Neural cell (in vitro differentiated cells): ENCODE measurements around the gene IRX4. TPM values are rescaled to one million over a fixed set of nuclear protein-coding genes. Genes with fewer than 3 reads are reported as not detected.

Experiments
- H2AFZ ChIP-seq: fragments of 200-600, 300-800 bp; sonication (generic), shearing (Covaris generic); 2 replicates; pipeline ENCODE4 v1.6.0; 2014; ENCODE audit warnings: low read depth, mild to moderate bottlenecking, antibody characterized with exemption, low read length, moderate library complexity
- H3F3A ChIP-seq: fragments of 200-600 bp; shearing (Covaris generic); 2 replicates; pipeline ENCODE4 v1.6.1; 2016; ENCODE audit warnings: mild to moderate bottlenecking, moderate library complexity, mixed read lengths, antibody characterized with exemption, low read length; ENCODE audit not compliant: insufficient read depth, poor library complexity, severe bottlenecking
- H3K27ac ChIP-seq: fragments of 200-600, 300-800 bp; sonication (generic), shearing (Covaris generic); 2 replicates; pipeline ENCODE4 v1.5.1; 2014; ENCODE audit warnings: mild to moderate bottlenecking, low read length, moderate library complexity
- H3K27me3 ChIP-seq: fragments of 300-800, 200-600 bp; sonication (generic), shearing (Covaris generic); 2 replicates; pipeline ENCODE4 v1.6.0; 2014; ENCODE audit warnings: mild to moderate bottlenecking, low read depth, low read length, moderate library complexity; ENCODE audit not compliant: insufficient read depth
- H3K36me3 ChIP-seq: fragments of 300-800, 200-600 bp; sonication (generic), shearing (Covaris generic); 2 replicates; pipeline ENCODE4 v1.5.1; 2014; ENCODE audit warnings: mild to moderate bottlenecking, antibody characterized with exemption, low read length, moderate library complexity; ENCODE audit not compliant: insufficient read depth
- H3K4me2 ChIP-seq: fragments of 300-800, 200-600 bp; sonication (generic), shearing (Covaris generic); 2 replicates; pipeline ENCODE4 v1.6.0; 2014; ENCODE audit warnings: mild to moderate bottlenecking, low read length
- H3K4me3 ChIP-seq: fragments of 300-800, 200-600 bp; sonication (generic), shearing (Covaris generic); 2 replicates; pipeline ENCODE4 v1.5.1; 2014; ENCODE audit warnings: mild to moderate bottlenecking, low read length, moderate library complexity
- H3K79me2 ChIP-seq: fragments of 200-600 bp; shearing (Covaris generic); replicated peaks from 2 replicates; pipeline ENCODE4 v1.6.0; 2014; ENCODE audit warnings: mild to moderate bottlenecking, low read length, moderate library complexity; ENCODE audit not compliant: insufficient read depth
- H3K9ac ChIP-seq: fragments of 300-800, 200-600 bp; sonication (generic), shearing (Covaris generic); 2 replicates; pipeline ENCODE4 v1.6.1; 2016; ENCODE audit warnings: mild to moderate bottlenecking, low read length, mixed read lengths
- H3K9me2 ChIP-seq: fragments of 200-600 bp; shearing (Covaris generic); 2 replicates; pipeline ENCODE4 v1.6.1; 2016; ENCODE audit warnings: mild to moderate bottlenecking, low read length, mixed read lengths; ENCODE audit not compliant: insufficient read depth
- H3K9me3 ChIP-seq: fragments of 200-600, 300-800 bp; sonication (generic), shearing (Covaris generic); 2 replicates; pipeline ENCODE4 v1.6.1; 2016; ENCODE audit warnings: mild to moderate bottlenecking, mixed run types, low read length, moderate library complexity, mixed read lengths
- H4K20me1 ChIP-seq: fragments of 200-600 bp; shearing (Covaris generic); 2 replicates; pipeline ENCODE4 v1.6.1; 2016; ENCODE audit warnings: mild to moderate bottlenecking, mixed run types; ENCODE audit not compliant: insufficient read depth
- EP300 ChIP-seq: fragments of 450-650 bp; conservative IDR thresholded peaks from 2 replicates; pipeline ENCODE4 v1.6.1; 2014; ENCODE audit warnings: antibody characterized with exemption, mild to moderate bottlenecking, moderate library complexity; ENCODE audit not compliant: poor library complexity, severe bottlenecking
- EZH2 ChIP-seq: fragments of 200-600, 300-800 bp; shearing (Covaris generic), sonication (generic); IDR thresholded peaks from 2 replicates; pipeline ENCODE4 v1.6.1; 2014; ENCODE audit warnings: antibody characterized with exemption, low read length, borderline replicate concordance, mild to moderate bottlenecking; ENCODE audit not compliant: insufficient read depth, poor library complexity, severe bottlenecking
- MXI1 ChIP-seq: fragments of 450-650 bp; conservative IDR thresholded peaks from 2 replicates; pipeline ENCODE4 v1.6.1; 2014; ENCODE audit warnings: antibody characterized with exemption, mild to moderate bottlenecking; ENCODE audit not compliant: poor library complexity, severe bottlenecking
- POLR2AphosphoS5 ChIP-seq: IDR thresholded peaks from 2 replicates; pipeline ENCODE4 v1.6.1; 2012
- RAD21 ChIP-seq: fragments of 450-650 bp; conservative IDR thresholded peaks from 2 replicates; pipeline ENCODE4 v1.6.1; 2014; ENCODE audit warnings: antibody characterized with exemption, mild to moderate bottlenecking, moderate library complexity
- SMC3 ChIP-seq: fragments of 450-650 bp; conservative IDR thresholded peaks from 2 replicates; pipeline ENCODE4 v1.6.1; 2014; ENCODE audit warnings: antibody characterized with exemption, mild to moderate bottlenecking, moderate library complexity; ENCODE audit not compliant: poor library complexity
- TAF1 ChIP-seq: IDR thresholded peaks from 2 replicates; pipeline ENCODE4 v1.6.1; 2012; ENCODE audit warnings: low read depth
- polyA minus RNA-seq: library from RNA; depleted of rRNA, polyadenylated mRNA; stranded (reverse); fragments of >200 nt; gene quantifications from 2 replicates; pipeline ENCODE4 v1.2.3, GENCODE V29; 2014
- polyA plus RNA-seq: library from polyadenylated mRNA; depleted of rRNA; stranded (reverse); fragments of >200 nt; gene quantifications from 2 replicates; pipeline ENCODE4 v1.2.3, GENCODE V29; 2014
- TF ChIP-seq, protein P1 (sequence below): fragments of 450-650 bp; IDR thresholded peaks from 2 replicates; pipeline ENCODE4 v1.5.1; 2014; ENCODE audit warnings: antibody characterized with exemption, mild to moderate bottlenecking, moderate library complexity; ENCODE audit not compliant: poor library complexity, severe bottlenecking
- TF ChIP-seq, protein P2 (sequence below): IDR thresholded peaks from 2 replicates; pipeline ENCODE4 v1.6.1; 2012; ENCODE audit warnings: borderline replicate concordance

The IRX4 gene
- not detected in 2 replicates for polyA plus RNA-seq
- polyA minus RNA-seq: not detected in 2 replicates

DNA sequence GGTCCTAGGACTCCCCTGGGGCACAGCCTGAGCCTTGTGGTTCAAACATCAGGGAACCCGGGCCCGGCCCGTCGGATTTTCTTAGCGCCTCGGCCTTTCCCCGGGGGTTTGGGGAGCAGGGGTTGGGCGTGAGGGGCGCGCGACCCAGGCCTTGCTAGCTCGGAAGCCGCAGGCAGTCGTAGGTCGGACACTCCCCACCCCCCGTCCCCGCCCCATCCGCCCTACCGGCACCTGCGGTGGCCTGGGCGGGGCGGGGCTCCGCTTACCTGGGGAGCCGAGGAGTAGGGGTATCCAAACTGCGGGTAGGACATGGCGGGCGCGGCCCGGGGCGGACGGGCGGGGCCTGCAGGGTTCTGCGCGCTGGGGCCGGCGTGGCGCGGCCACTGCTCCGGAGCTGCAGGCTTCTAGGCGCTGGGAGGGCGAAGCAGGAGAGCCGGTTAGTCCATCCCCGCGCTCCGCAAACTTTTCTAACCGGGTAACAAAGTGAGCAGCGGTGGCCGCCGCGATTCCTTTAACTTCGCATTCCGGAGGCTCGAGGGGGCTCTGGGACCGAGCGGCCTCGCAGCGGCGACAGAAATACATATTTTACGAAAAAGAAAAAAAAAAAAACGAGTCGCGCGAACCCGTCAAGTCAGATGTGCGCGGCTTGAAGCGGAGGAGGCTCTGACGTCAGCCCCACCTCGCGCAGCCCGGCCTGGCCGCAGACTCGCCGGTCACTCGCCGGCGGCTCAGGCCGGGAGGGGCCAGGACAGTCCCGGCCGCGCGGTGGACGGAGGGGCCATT, at the start of gene IRX4:
TSS of gene IRX4 (minus strand) at position 589 of the 783 bp plus-strand sequence. CDS start at position 311, 278 bp downstream.
- no peaks in the 10 kb centered on the region for H3K79me2 ChIP-seq
- no peaks in the 10 kb centered on the region for H3K9me2 ChIP-seq
- peak within 1 kb of the TSS; percentile 44 for H3K4me3 ChIP-seq
- no peaks in the 10 kb centered on the region for H4K20me1 ChIP-seq
- no peaks in the 10 kb centered on the region for H3K9me3 ChIP-seq
- H3K36me3 ChIP-seq: no peaks in the 10 kb centered on the region
- H3K27ac ChIP-seq: no peak within 1 kb of the TSS
- no peak within 1 kb of the TSS for H3K9ac ChIP-seq
- no peak within 1 kb of the TSS for H3K4me2 ChIP-seq
- H2AFZ ChIP-seq: no peak within 1 kb of the TSS
- TF ChIP-seq EP300 (no peak), MXI1 (no peak), SMC3 (no peak), POLR2AphosphoS5 (no peak), TAF1 (no peak), RAD21 (no peak), EZH2 (no peak)
- TF ChIP-seq, protein P1, sequence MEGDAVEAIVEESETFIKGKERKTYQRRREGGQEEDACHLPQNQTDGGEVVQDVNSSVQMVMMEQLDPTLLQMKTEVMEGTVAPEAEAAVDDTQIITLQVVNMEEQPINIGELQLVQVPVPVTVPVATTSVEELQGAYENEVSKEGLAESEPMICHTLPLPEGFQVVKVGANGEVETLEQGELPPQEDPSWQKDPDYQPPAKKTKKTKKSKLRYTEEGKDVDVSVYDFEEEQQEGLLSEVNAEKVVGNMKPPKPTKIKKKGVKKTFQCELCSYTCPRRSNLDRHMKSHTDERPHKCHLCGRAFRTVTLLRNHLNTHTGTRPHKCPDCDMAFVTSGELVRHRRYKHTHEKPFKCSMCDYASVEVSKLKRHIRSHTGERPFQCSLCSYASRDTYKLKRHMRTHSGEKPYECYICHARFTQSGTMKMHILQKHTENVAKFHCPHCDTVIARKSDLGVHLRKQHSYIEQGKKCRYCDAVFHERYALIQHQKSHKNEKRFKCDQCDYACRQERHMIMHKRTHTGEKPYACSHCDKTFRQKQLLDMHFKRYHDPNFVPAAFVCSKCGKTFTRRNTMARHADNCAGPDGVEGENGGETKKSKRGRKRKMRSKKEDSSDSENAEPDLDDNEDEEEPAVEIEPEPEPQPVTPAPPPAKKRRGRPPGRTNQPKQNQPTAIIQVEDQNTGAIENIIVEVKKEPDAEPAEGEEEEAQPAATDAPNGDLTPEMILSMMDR: no peak
- TF ChIP-seq, protein P2, sequence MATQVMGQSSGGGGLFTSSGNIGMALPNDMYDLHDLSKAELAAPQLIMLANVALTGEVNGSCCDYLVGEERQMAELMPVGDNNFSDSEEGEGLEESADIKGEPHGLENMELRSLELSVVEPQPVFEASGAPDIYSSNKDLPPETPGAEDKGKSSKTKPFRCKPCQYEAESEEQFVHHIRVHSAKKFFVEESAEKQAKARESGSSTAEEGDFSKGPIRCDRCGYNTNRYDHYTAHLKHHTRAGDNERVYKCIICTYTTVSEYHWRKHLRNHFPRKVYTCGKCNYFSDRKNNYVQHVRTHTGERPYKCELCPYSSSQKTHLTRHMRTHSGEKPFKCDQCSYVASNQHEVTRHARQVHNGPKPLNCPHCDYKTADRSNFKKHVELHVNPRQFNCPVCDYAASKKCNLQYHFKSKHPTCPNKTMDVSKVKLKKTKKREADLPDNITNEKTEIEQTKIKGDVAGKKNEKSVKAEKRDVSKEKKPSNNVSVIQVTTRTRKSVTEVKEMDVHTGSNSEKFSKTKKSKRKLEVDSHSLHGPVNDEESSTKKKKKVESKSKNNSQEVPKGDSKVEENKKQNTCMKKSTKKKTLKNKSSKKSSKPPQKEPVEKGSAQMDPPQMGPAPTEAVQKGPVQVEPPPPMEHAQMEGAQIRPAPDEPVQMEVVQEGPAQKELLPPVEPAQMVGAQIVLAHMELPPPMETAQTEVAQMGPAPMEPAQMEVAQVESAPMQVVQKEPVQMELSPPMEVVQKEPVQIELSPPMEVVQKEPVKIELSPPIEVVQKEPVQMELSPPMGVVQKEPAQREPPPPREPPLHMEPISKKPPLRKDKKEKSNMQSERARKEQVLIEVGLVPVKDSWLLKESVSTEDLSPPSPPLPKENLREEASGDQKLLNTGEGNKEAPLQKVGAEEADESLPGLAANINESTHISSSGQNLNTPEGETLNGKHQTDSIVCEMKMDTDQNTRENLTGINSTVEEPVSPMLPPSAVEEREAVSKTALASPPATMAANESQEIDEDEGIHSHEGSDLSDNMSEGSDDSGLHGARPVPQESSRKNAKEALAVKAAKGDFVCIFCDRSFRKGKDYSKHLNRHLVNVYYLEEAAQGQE: no peak
- no peaks in the 10 kb centered on the region for H3F3A ChIP-seq
- H3K27me3 ChIP-seq: peaks cover 97% of the 10 kb centered on the region

- Histone ChIP-seq H3K27ac (no peak overlapping the region), H3K27me3 (peaks cover 46% of the 10 kb centered on the region), H3F3A (no peaks in the 10 kb centered on the region), H3K4me3 (peak overlapping the region; percentile 45), H3K9me2 (no peaks in the 10 kb centered on the region), H3K4me2 (no peak overlapping the region), H3K79me2 (no peaks in the 10 kb centered on the region), H3K9ac (no peak overlapping the region), H2AFZ (no peak overlapping the region), H3K36me3 (no peaks in the 10 kb centered on the region), H4K20me1 (no peaks in the 10 kb centered on the region), H3K9me3 (no peaks in the 10 kb centered on the region)
- TF ChIP-seq, protein P1: no peak
- no peak for TF ChIP-seq MXI1
- TF ChIP-seq TAF1: no peak
- TF ChIP-seq EZH2: no peak
- TF ChIP-seq RAD21: no peak
- no peak for TF ChIP-seq SMC3
- TF ChIP-seq, protein P2: no peak
Observed at GRCh38 chr5:1931604-1932231, 49.0 kb upstream of the IRX4 start.
